GM20431 (cell line): ENCODE data around the gene PRKCA.
"Not testable (repeated sequence)": the region's sequence is repeated elsewhere in the genome, so short reads cannot be mapped to it uniquely, and the experiment has no call there.

Experiments used
- in situ Hi-C: fragments of 300-500 bp; cut with MseI, MboI; formaldehyde crosslinking; loops from one replicate; pipeline ENCODE4 v1.15.0; 2020; ENCODE audit warnings: low sequenced_read_pairs; ENCODE audit not compliant: unreplicated experiment

Gene PRKCA

DNA sequence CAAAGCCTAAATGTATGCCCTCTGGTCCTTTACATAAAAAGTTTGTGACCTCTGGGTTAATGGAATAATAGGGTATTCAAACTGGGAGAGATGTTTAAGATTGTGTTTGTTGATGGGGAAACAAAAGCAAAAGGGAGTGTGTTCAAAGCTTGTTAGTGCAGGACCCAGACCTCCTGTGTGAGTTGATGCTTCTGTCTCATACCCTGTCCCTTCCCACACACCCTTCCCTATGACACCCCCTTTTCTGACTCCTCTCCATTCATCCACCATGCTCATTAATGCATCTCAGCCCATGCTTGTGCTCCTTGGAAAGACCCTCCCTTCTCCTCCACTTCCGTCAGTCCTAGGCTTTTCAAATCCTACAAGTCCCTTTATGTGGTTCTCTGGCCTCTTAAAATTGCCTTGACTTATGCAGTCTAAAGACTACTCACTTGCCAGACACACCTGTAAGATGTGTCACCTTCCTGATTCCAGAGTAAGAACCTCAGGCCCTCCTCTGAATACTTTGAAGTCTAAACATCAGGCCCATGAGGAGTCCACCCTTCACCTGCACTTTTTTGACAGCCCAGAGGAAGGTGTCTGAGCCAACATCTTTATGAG lies 404.5 kb downstream of the PRKCA start:
- in situ Hi-C loops: no loop called here

DNA sequence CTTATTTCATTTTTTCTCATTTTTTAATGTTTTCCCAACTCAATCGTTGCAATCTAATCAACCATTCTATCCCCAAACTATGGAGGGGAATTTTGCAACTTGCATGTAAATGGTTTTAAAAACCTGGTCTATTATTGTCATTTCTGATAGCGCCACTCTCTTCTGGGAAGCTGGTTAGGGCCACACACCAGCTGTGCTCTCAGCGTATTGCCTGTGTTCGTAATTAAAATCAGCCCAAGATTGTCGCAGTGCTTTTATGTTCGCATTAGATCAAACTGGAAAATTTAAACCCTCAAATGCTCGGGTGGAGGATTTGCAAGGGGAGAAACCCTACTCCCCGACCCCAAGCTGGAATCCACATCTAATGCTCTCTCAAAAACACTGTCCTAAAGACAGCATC lies 409.0 kb downstream of the PRKCA start:
- in situ Hi-C loops: no loop called here

DNA sequence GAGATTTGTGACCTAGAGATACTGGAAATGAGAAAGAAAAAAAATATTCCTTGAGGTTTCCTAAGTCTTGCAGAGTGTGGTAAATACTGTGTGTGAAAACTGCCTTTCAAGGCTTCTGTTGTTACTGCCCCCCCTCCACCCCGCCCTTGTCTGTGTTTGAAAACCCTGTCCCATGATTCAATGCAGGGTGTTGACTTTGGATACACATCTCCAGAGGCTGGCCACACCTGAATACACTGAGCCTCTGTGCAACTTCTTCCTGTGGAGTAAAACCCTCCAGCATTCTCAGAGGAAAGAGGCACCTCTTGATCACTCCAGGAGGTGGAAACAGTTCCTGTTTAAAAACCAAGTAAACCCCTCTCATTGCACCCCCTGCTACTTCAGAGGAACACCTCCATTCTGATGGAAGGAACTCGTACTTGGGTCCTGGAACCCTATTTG lies 409.5 kb downstream of the PRKCA start:
- in situ Hi-C loops: no loop called here

- in situ Hi-C loops: no loop called here
Observed at GRCh38 chr17:66712453-66712852, 410.0 kb downstream of the PRKCA start.

DNA sequence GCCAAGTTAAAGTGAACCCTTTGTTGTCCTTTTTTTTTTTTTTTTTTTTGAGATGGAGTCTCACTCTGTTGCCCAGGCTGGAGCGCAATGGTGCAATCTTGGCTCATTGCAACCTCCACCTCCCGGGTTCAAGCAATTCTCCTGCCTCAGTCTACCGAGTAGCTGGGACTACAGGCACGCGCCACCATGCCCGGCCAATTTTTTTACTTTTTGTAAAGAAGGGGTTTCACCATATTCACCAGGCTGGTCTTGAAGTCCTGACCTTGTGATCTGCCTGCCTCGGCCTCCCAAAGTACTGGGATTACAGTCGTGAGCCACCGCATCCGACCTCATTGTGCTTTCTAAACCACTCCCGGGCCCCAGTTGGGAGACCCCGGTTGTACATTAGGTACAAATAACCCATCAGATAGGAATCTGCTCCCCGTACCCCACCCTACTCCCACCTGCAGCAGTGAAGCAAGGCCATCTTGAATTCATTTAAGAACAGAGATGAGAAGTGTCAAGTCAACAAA lies 410.7 kb downstream of the PRKCA start:
- in situ Hi-C loops: not testable (repeated sequence)

GRCh38 chr17:66713533-66714042 lies 411.2 kb downstream of the PRKCA start:
- in situ Hi-C loops: no loop called here

- in situ Hi-C loops: no loop called here
Observed at GRCh38 chr17:66714046-66715023, 411.9 kb downstream of the PRKCA start.

- in situ Hi-C loops: no loop called here
Observed at GRCh38 chr17:66715076-66715675, 412.8 kb downstream of the PRKCA start.

DNA sequence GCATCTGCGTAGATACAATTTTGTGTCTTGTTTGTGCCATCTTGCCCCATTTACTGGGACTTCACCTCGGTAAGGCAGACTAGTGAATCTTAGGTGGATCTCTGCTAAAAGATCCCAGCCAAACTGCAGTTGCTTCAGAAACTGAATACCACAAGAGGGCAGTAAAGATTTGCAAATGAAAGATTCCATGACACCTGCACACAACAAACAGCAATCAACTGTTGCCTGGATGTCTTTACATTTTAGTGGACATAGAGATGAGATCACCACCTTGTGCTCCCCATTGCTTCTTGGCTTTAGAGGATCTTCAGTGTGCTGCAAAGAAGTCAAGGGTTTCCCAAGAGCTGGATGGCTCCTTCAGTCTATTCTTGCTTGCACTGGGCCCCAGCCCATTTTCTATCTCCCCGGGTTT lies 413.3 kb downstream of the PRKCA start:
- in situ Hi-C loops: no loop called here

GRCh38 chr17:66716236-66717026 lies 414.0 kb downstream of the PRKCA start:
- in situ Hi-C loops: no loop called here

- in situ Hi-C loops: no loop called here
Observed at GRCh38 chr17:66717641-66718058, 415.2 kb downstream of the PRKCA start.

- in situ Hi-C loops: loop anchor here (10.0 kb wide), 1 partner anchor 185 kb away; no protein-coding TSS in a partner anchor
Observed at GRCh38 chr17:66720027-66720426, 417.6 kb downstream of the PRKCA start.

DNA sequence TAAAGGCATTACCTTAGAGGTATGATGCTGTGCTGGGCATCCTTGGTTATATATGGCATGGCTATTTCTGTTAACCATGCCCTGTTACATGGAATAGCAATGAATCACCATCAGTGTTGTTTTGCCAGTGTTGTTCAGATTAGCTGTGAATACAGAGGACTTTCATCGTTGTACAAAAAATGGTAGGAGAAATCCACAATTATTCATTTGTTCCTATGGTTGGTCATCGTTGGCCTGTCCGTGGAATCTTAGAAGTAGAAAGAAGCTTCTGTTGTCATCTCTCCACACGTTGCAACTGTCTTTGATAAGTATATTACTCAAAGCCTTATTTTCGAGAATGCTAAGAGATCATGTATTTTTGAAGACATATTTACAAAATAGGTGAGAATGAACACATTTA lies 418.2 kb downstream of the PRKCA start:
- in situ Hi-C loops: loop anchor here (10.0 kb wide), 1 partner anchor 184 kb away; no protein-coding TSS in a partner anchor

GRCh38 chr17:66722341-66722740 lies 419.9 kb downstream of the PRKCA start:
- in situ Hi-C loops: loop anchor here (10.0 kb wide), 1 partner anchor 182 kb away; no protein-coding TSS in a partner anchor

DNA sequence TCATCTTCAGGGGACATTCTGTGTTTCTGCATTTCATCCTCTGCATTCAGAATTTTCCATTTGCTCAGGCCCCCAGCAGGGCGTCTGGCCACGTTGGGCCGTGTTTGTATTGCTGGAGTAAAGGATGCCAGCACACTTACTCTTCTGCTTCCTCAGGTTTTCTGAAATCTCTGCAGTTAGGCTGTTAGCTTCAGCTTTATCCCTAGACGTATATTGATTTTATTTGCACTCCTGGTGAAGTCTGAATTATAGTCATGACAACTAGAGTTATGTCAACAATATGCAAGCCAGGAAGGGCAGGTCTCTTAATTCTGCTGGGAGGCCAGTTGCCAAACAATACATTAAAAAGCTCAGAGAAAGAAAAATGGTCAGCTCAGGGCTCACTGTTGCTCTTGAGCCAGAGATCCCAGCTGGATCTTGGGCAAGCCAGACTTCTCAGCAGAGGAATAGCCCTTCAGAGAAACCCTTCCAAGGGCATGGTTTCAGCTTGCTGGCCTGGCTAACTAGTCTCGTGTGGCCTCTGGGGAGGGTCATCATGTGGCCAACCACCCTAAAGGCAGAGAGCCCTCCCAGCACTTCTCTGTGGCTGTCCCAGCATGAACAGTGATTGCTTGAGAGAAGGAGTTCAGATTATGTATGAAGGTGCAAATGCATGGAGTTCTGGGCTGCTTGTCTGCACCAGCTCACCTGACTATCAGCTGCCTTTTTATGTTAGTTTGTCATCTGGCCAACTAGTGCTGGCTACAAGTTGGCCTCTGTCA lies 422.3 kb downstream of the PRKCA start:
- in situ Hi-C loops: loop anchor here (10.0 to 25.0 kb wide), 2 partner anchors 180 to 363 kb away; no protein-coding TSS in a partner anchor

- in situ Hi-C loops: loop anchor here (10.0 to 25.0 kb wide), 2 partner anchors 179 to 362 kb away; no protein-coding TSS in a partner anchor
Observed at GRCh38 chr17:66725438-66725837, 423.0 kb downstream of the PRKCA start.

GRCh38 chr17:66725956-66726355 lies 423.5 kb downstream of the PRKCA start:
- in situ Hi-C loops: loop anchor here (10.0 to 25.0 kb wide), 2 partner anchors 179 to 361 kb away; no protein-coding TSS in a partner anchor

DNA sequence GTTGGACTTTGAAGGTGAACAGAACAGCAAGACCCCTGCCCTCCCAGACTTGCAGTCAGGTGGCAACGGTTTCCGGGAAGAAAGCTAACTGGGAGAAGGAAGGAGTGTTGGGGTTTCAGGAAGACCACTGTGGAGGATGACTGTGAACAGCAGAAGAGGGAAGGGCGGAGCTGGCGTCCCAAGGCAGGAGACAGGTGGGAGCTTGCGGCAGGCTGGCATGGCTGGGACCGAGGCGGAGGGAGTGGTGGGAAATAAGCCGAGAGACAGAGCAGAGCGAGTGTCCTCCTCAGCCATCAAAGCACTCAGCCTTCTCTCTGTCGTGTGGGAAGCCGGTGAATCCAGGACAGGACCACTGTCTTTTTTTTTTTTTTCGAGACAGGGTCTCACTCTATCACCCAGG lies 424.0 kb downstream of the PRKCA start:
- in situ Hi-C loops: loop anchor here (10.0 to 25.0 kb wide), 2 partner anchors 178 to 361 kb away; no protein-coding TSS in a partner anchor
